HG03159 (cell line): ENCODE measurements around the gene DMD.

Experiments
- ATAC-seq: cut with Tn5 transposase; IDR thresholded peaks from one replicate; pipeline ENCODE4 v1.9.1; 2021; ENCODE audit warnings: mild to moderate bottlenecking, moderate library complexity; ENCODE audit not compliant: unreplicated experiment

DMD gene

GRCh38 chrX:31269914-31270313 is 1941.4 kb downstream of the DMD start:
- no peak for ATAC-seq

- ATAC-seq = no peak
Observed at GRCh38 chrX:31268359-31268758, 1943.0 kb downstream of the DMD start.

GRCh38 chrX:31266203-31267076 is 1944.9 kb downstream of the DMD start:
- ATAC-seq = peak; percentile 78

GRCh38 chrX:31265383-31265782 is 1946.0 kb downstream of the DMD start:
- no peak for ATAC-seq

- ATAC-seq = no peak
Observed at GRCh38 chrX:31260351-31260750, 1951.0 kb downstream of the DMD start.

- ATAC-seq = no peak
Observed at GRCh38 chrX:31258166-31258565, 1953.2 kb downstream of the DMD start.

GRCh38 chrX:31255310-31256033 is 1955.9 kb downstream of the DMD start:
- ATAC-seq = no peak

GRCh38 chrX:31252133-31252532 is 1959.2 kb downstream of the DMD start:
- no peak for ATAC-seq

- no peak for ATAC-seq
Observed at GRCh38 chrX:31251336-31251735, 1960.0 kb downstream of the DMD start.

GRCh38 chrX:31245714-31246113 is 1965.6 kb downstream of the DMD start:
- ATAC-seq = peak; percentile 60

GRCh38 chrX:31243804-31244203 is 1967.5 kb downstream of the DMD start:
- ATAC-seq = no peak

- no peak for ATAC-seq
Observed at GRCh38 chrX:31240982-31241381, 1970.4 kb downstream of the DMD start.

- peak; percentile 55 for ATAC-seq
Observed at GRCh38 chrX:31237189-31237588, 1974.2 kb downstream of the DMD start.

GRCh38 chrX:31236231-31236630 is 1975.1 kb downstream of the DMD start:
- peak; percentile 37 for ATAC-seq

GRCh38 chrX:31233941-31234496 is 1977.3 kb downstream of the DMD start:
- ATAC-seq = no peak

GRCh38 chrX:31232506-31232905 is 1978.8 kb downstream of the DMD start:
- no peak for ATAC-seq

GRCh38 chrX:31228909-31229308 is 1982.4 kb downstream of the DMD start:
- ATAC-seq = peak; percentile 95

GRCh38 chrX:31228415-31228832 is 1982.9 kb downstream of the DMD start:
- ATAC-seq = peak; percentile 5

- no peak for ATAC-seq
Observed at GRCh38 chrX:31227250-31227649, 1984.1 kb downstream of the DMD start.

GRCh38 chrX:31225819-31226218 is 1985.5 kb downstream of the DMD start:
- no peak for ATAC-seq

GRCh38 chrX:31224381-31225012 is 1986.9 kb downstream of the DMD start:
- ATAC-seq = no peak
